Sigmoid colon (tissue), 7 donors: ENCODE results near the gene FAIM. TPM values are rescaled to one million over a fixed set of nuclear protein-coding genes. Genes with fewer than 3 reads are reported as not detected.
"Not testable (repeated sequence)": the region's sequence is repeated elsewhere in the genome, so short reads cannot be mapped to it uniquely, and the experiment has no call there.

Source experiments
- DNase-seq: peaks from one replicate; pipeline ENCODE4 v3.0.0-alpha.2; 2019
- H3K27ac ChIP-seq, 4 donors: fragments of 200-600 bp; sonication (generic); one replicate each; pipeline ENCODE4 v1.5.1; 2016 to 2019; ENCODE audit warnings: mild to moderate bottlenecking in 1 of 4
- H3K27me3 ChIP-seq, 3 donors: fragments of 200-600 bp; sonication (generic); one replicate each; pipeline ENCODE4 v1.5.1; 2019; ENCODE audit warnings: mild to moderate bottlenecking in 1 of 3
- H3K36me3 ChIP-seq, 4 donors: fragments of 200-600 bp; sonication (generic); one replicate each; pipeline ENCODE4 v1.5.1; 2016 to 2019
- H3K4me1 ChIP-seq, 4 donors: fragments of 200-600 bp; sonication (generic); one replicate each; pipeline ENCODE4 v1.5.1; 2017 to 2019
- H3K4me3 ChIP-seq, 4 donors: fragments of 200-600 bp; sonication (generic); one replicate each; pipeline ENCODE4 v1.5.1; 2017 to 2019; ENCODE audit warnings: mild to moderate bottlenecking in 2 of 4, moderate library complexity in 1 of 4
- H3K9me3 ChIP-seq, 4 donors: fragments of 200-600 bp in 3 of 4; sonication (generic) in 3 of 4; one replicate each; pipeline versions ENCODE4 v1.5.1 to v1.6.1; 2013 to 2019
- EP300 ChIP-seq, 4 donors: sonication (generic); formaldehyde crosslinking; IDR thresholded peaks; one replicate each; pipeline ENCODE4 v1.6.1; 2017; ENCODE audit warnings: antibody characterized with exemption in 4 of 4
- POLR2A ChIP-seq, 2 donors: fragments of 450-650 bp; IDR thresholded peaks; one replicate each; pipeline ENCODE4 v1.6.1; 2016; ENCODE audit warnings: antibody characterized with exemption in 2 of 2, mild to moderate bottlenecking in 2 of 2, moderate library complexity in 2 of 2
- POLR2AphosphoS5 ChIP-seq, 4 donors: sonication (generic); formaldehyde crosslinking; IDR thresholded peaks; one replicate each; pipeline ENCODE4 v1.6.1; 2017; ENCODE audit warnings: antibody characterized with exemption in 4 of 4
- WGBS, 2 donors: extraction: QIAGEN DNeasy Blood & Tissue Kit; methylation state at CpG; one replicate each; pipeline ENCODE4 v1.1.7; 2013; 5-methylcytosine and 5-hydroxymethylcytosine counted together
- intact Hi-C: fragments of 100-400 bp; cut with DNase I; formaldehyde crosslinking; loops from one replicate; pipeline ENCODE4 v1.15.1; 2023
- polyA plus RNA-seq, 3 donors: library from polyadenylated mRNA; stranded (reverse); fragments of 200-250 nt; gene quantifications; one replicate each; pipeline ENCODE4 v1.2.3, GENCODE V29; 2013
- total RNA-seq, 4 donors: library from RNA; depleted of rRNA; stranded (reverse); fragments of >200 nt; gene quantifications; one replicate each; pipeline ENCODE4 v1.1.0, GENCODE V29; 2016
- TF ChIP-seq, protein P1 (sequence below), 4 experiments: fragments of 450-650 bp in 3 of 4; fragments of 200-600 bp in 1 of 4; IDR thresholded peaks; one replicate each; pipeline ENCODE4 v1.5.1; 2016 to 2019; ENCODE audit warnings: antibody characterized with exemption in 4 of 4, mild to moderate bottlenecking in 3 of 4, moderate library complexity in 2 of 4
- donor health status: healthy with polysubstance abuse.
- donor health status: Bipolar disorder and iron deficiency.
- donor health status: healthy.

FAIM gene
- total and polyA plus RNA-seq, 7 donors: 5.3 to 15.3 (median 9.7) TPM

DNA sequence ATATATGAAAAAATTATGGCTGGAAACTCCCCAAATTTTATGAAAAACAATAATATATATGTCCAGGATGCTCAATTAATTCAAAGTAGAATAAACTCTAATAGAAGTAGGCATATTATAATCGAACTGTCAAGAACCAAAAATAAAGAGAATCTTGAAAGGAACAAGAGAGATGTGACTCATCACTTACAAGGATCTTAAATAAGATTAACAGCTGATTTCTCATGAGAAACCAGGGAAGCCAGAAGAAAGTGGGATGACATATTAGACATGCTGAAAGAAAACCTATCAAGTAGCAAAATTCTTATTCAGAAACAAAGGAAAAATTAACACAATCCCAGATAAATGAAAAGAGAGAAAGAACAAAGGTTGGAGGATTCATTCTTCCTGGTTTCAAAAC lies 66.8 kb downstream of the FAIM start:
- WGBS, 2 donors: 94 to 96% methylated on average over 1 of the region's 1 CpG
- intact Hi-C loops: no loop called here
- peaks cover 0 to 6% (median under 1%) of the 10 kb centered on the region in 4 donors for H3K4me1 ChIP-seq
- peaks cover 0 to 8% (median 4%) of the 10 kb centered on the region in 4 donors for H3K9me3 ChIP-seq
- peaks cover 0 to 24% (median 6%) of the 10 kb centered on the region in 4 donors for H3K36me3 ChIP-seq
- no peaks in the 10 kb centered on the region for H3K27me3 ChIP-seq
- no peak overlapping the region for H3K4me3 ChIP-seq
- no peak overlapping the region for H3K27ac ChIP-seq
- DNase-seq: no peak
- TF ChIP-seq POLR2AphosphoS5 (IDR thresholded peaks at IDR 0.05) (no peak), EP300 (IDR thresholded peaks at IDR 0.05) (no peak), POLR2A (IDR thresholded peaks at IDR 0.05) (no peak)
- TF ChIP-seq, protein P1, sequence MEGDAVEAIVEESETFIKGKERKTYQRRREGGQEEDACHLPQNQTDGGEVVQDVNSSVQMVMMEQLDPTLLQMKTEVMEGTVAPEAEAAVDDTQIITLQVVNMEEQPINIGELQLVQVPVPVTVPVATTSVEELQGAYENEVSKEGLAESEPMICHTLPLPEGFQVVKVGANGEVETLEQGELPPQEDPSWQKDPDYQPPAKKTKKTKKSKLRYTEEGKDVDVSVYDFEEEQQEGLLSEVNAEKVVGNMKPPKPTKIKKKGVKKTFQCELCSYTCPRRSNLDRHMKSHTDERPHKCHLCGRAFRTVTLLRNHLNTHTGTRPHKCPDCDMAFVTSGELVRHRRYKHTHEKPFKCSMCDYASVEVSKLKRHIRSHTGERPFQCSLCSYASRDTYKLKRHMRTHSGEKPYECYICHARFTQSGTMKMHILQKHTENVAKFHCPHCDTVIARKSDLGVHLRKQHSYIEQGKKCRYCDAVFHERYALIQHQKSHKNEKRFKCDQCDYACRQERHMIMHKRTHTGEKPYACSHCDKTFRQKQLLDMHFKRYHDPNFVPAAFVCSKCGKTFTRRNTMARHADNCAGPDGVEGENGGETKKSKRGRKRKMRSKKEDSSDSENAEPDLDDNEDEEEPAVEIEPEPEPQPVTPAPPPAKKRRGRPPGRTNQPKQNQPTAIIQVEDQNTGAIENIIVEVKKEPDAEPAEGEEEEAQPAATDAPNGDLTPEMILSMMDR (IDR thresholded peaks at IDR 0.05): no peak

DNA sequence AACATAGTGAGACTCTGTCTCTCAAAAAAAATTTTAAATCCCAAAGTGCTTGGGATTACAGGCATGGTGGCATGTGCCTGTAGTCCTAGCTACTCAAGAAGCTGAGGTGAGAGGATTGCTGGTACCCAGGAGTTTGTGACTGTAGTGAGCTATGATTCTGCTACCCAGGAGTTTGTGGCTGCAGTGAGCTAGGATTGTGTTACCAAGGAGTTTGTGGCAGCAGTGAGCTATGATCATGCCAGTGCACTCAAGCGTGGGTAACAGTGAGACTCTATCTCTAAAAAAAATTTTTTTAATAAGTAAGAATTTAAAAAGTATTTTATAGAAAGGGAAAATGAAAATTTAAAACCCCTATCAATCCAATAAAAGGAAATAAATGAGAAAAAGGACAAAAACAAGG lies 69.5 kb downstream of the FAIM start:
- 98 to 100% methylated on average over 1 of the region's 1 CpG for WGBS, 2 donors
- H3K27me3 ChIP-seq: no peaks in the 10 kb centered on the region
- peaks cover 0 to 46% (median 6%) of the 10 kb centered on the region in 4 donors for H3K36me3 ChIP-seq
- no peak for DNase-seq
- H3K9me3 ChIP-seq: peaks cover 0 to 8% (median 4%) of the 10 kb centered on the region in 4 donors
- peaks cover 0 to 6% (median 0%) of the 10 kb centered on the region in 4 donors for H3K4me1 ChIP-seq
- H3K4me3 ChIP-seq: no peak overlapping the region
- H3K27ac ChIP-seq: no peak overlapping the region
- intact Hi-C loops: no loop called here
- TF ChIP-seq POLR2A (IDR thresholded peaks at IDR 0.05): no peak
- TF ChIP-seq EP300 (IDR thresholded peaks at IDR 0.05): no peak
- TF ChIP-seq, protein P1 (IDR thresholded peaks at IDR 0.05): no peak

DNA sequence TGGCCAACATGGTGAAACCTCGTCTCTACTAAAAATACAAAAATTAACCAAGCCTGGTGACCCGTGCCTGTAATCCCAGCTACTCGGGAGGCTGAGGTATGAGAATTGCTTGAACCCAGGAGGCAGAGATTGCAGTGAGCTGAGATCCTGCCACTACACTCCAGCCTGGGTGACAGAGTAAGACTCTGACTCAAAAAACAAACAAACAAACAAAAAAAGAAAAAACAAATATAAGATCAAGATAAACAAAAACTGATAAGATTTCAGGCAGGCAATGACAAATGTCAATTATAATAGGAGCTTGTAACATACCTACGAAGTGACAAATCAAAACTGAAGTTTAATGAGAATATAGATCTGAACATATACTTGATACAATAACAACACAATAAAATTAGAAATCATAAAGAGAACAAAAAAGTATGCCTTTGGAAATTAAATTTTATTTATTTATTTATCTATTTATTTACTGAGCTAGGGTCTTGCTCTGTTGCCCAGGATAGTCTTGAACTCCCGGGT lies 70.4 kb downstream of the FAIM start:
- Histone ChIP-seq H3K36me3 (peaks cover 0 to 52% (median 6%) of the 10 kb centered on the region in 4 donors), H3K4me3 (no peak overlapping the region), H3K27ac (no peak overlapping the region), H3K4me1 (peaks cover 0 to 2% (median 0%) of the 10 kb centered on the region in 4 donors), H3K27me3 (no peaks in the 10 kb centered on the region), H3K9me3 (peaks cover 0 to 8% (median 4%) of the 10 kb centered on the region in 4 donors)
- TF ChIP-seq POLR2A (IDR thresholded peaks at IDR 0.05): no peak
- TF ChIP-seq, protein P1 (IDR thresholded peaks at IDR 0.05): no peak
- TF ChIP-seq EP300 (IDR thresholded peaks at IDR 0.05): no peak
- TF ChIP-seq POLR2AphosphoS5 (IDR thresholded peaks at IDR 0.05): no peak
- WGBS, 2 donors: 94% methylated on average over 5 of the region's 5 CpGs
- no peak for DNase-seq
- intact Hi-C loops: no loop called here

DNA sequence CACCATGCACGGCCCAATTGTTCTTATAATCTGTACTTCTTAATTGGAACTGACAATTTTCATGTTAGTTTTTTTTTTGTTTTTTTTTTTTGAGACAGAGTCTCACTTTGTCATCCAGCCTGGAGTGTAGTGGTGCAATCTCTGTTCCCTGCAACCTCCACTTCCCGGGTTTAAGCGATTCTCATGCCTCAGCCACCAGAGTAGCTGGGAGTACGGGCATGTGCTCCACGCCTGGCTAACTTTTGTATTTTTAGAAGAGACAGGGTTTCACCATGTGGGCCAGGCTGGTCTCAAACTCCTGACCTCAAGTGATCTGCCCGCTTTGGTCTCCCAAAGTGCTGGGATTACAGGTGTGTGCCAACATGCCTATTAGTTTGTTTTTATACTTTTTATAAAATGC lies 72.4 kb downstream of the FAIM start:
- H3K4me1 ChIP-seq, H3K4me3 ChIP-seq, H3K27me3 ChIP-seq, H3K27ac ChIP-seq, intact Hi-C loops, DNase-seq, H3K9me3 ChIP-seq: not testable (repeated sequence)
- 94 to 95% methylated on average over 6 of the region's 6 CpGs for WGBS, 2 donors
- H3K36me3 ChIP-seq: peaks cover 0 to 45% (median 3%) of the 10 kb centered on the region in 4 donors

DNA sequence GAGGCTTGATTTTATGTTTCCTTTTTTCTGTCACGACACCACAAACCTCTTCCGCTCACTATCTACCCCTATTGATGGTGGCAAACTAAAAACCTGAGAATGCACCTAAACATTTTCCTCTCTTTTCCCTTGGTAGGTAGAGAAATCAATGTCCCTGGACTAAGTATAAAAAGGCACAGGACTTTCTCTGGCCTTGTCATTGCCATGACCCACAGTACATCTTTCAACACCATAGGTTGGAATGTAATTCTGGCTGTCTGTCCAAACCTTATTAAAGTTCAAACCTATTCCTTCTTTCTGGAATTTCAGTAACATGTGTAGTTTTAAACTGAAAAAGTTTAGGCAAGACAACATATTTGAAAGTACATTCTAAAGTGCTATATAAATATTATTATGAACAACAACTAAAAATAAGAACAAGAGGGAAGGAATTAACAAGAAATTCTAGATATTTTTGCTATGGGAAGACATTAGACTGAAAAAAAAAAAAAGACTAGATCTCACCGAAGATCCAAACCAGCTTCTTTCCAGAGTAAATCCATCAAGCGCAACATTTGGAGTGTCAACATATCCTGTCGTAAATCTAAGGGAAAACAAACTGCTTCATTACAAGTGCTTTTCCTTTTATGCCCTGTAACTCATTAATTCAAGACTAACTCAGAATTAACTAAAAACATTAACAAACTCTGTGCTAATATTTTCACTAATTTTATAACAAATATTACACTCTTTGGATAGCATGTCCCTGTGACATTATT lies 73.1 kb downstream of the FAIM start:
- no peak for TF ChIP-seq POLR2A (IDR thresholded peaks at IDR 0.05)
- no peak for TF ChIP-seq EP300 (IDR thresholded peaks at IDR 0.05)
- no peak for TF ChIP-seq POLR2AphosphoS5 (IDR thresholded peaks at IDR 0.05)
- TF ChIP-seq, protein P1 (IDR thresholded peaks at IDR 0.05): no peak
- no peaks in the 10 kb centered on the region for H3K27me3 ChIP-seq
- H3K36me3 ChIP-seq: peaks cover 0 to 38% (median 3%) of the 10 kb centered on the region in 4 donors
- H3K9me3 ChIP-seq: no peaks in the 10 kb centered on the region
- intact Hi-C loops: no loop called here
- no peak overlapping the region for H3K4me3 ChIP-seq
- H3K4me1 ChIP-seq: no peaks in the 10 kb centered on the region
- H3K27ac ChIP-seq: no peak overlapping the region
- WGBS, 2 donors: 58 to 69% methylated on average over 5 of the region's 5 CpGs
- DNase-seq: no peak
